Ovary (tissue), 9 donors: ENCODE measurements around the gene MYO9A. TPM values are rescaled to one million over a fixed set of nuclear protein-coding genes. Genes with fewer than 3 reads are reported as not detected.

ENCODE experiments used
- DNase-seq, 5 donors: peaks; one replicate each; pipeline ENCODE4 v3.0.0-alpha.2; 2019 to 2020
- H3K27ac ChIP-seq, 2 donors: fragments of 200-600 bp; one replicate each; pipeline versions ENCODE4 v1.5.1 to v1.8.0; 2019 to 2022
- H3K27me3 ChIP-seq: fragments of 200-600 bp; one replicate; pipeline ENCODE4 v1.8.0; 2022
- H3K36me3 ChIP-seq: fragments of 200-600 bp; sonication (generic); one replicate; pipeline ENCODE4 v1.5.1; 2019
- H3K4me1 ChIP-seq: one replicate; pipeline ENCODE4 v1.8.1; 2013; ENCODE audit warnings: mild to moderate bottlenecking, moderate library complexity; ENCODE audit not compliant: insufficient read depth
- H3K4me3 ChIP-seq: fragments of 200-600 bp; sonication (generic); one replicate; pipeline ENCODE4 v1.5.1; 2017
- H3K9me3 ChIP-seq, 2 donors: fragments of 200-600 bp in 1 of 2; sonication (generic) in 1 of 2; one replicate each; pipeline versions ENCODE4 v1.5.1 to v1.8.1; 2013 to 2019; ENCODE audit warnings: mild to moderate bottlenecking in 1 of 2, moderate library complexity in 1 of 2
- EP300 ChIP-seq: sonication (generic); formaldehyde crosslinking; IDR thresholded peaks from one replicate; pipeline ENCODE4 v1.6.1; 2017; ENCODE audit warnings: antibody characterized with exemption
- POLR2A ChIP-seq: fragments of 450-650 bp; IDR thresholded peaks from one replicate; pipeline ENCODE4 v1.6.1; 2017; ENCODE audit warnings: antibody characterized with exemption, mild to moderate bottlenecking, moderate library complexity
- WGBS, 3 donors: extraction: QIAGEN DNeasy Blood & Tissue Kit in 1 of 3; methylation state at CpG; one replicate each; pipeline versions ENCODE4 v1.1.5 to v1.1.7; 2013 to 2017; 5-methylcytosine and 5-hydroxymethylcytosine counted together
- intact Hi-C, 4 donors: fragments of 100-400 bp; cut with DNase I; formaldehyde crosslinking; loops; one replicate each; pipeline versions ENCODE4 v1.11.0 to v1.15.1; 2022 to 2023
- polyA plus RNA-seq, 2 donors: library from polyadenylated mRNA; stranded (reverse); fragments of 200-250 nt in 1 of 2; fragments of 350-450 nt in 1 of 2; fragmentation: Illumina TruSeq in 1 of 2; extraction: RNeasy Lipid Tissue Mini Kit (QIAGEN cat#74804) in 1 of 2; gene quantifications; one replicate each; pipeline ENCODE4 v1.2.3, GENCODE V29; 2013 to 2014
- total RNA-seq, 7 donors: library from RNA; depleted of rRNA in 2 of 7; stranded (reverse); fragments of >200 nt in 2 of 7; fragmentation: NEBNext Ultra II Directional in 3 of 7; extraction: Animal tissue kit (Norgen Biotek cat#: 25700) in 3 of 7; gene quantifications; one replicate each; pipeline versions ENCODE4 v1.1.0 to v1.2.4, GENCODE V29; 2016 to 2023
- TF ChIP-seq, protein P1 (sequence below), 3 donors: fragments of 450-650 bp in 2 of 3; fragments of 200-600 bp in 1 of 3; IDR thresholded peaks; one replicate each; pipeline versions ENCODE4 v1.5.1 to v1.8.0; 2016 to 2022; ENCODE audit warnings: antibody characterized with exemption in 3 of 3, mild to moderate bottlenecking in 1 of 3
- donor health status: DM: no; HTN: no; CAD: no; lungs with moderate emphysema.
- donor health status: DM: no; HTN: no; CAD: no.
- donor health status: Bipolar disorder and iron deficiency.
- donor health status: DM: yes; HTN: yes; CAD: no.
- donor health status: DM: no; HTN: no; CAD: no.
- donor health status: DM: yes; HTN: yes; CAD: no.

The MYO9A gene
- total and polyA plus RNA-seq, 9 donors, result 8.1 to 71.6 (median 57.2) TPM

DNA sequence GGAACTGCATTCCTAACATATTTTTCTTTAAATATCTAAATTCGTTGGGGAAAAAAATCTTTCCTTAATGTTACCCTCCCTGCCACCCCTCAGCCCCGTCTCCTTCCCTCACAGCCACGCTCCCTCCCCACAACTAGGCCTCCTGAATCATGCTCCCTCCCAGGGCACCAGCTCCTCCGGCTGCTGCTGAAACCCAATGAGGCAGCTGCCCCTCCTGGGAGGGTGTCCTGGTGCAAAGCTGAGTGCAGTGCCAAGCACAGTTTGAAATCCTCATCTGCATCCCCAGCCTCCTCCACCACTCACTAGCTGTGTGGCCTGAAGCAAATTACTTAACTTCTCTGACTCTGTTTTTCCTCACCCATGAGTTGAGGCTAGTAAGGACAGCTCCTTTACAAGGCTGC is 310.3 kb downstream of the MYO9A start:
- Histone ChIP-seq H3K4me1 (no peaks in the 10 kb centered on the region), H3K27ac (no peak overlapping the region), H3K27me3 (no peaks in the 10 kb centered on the region), H3K36me3 (no peaks in the 10 kb centered on the region), H3K9me3 (no peaks in the 10 kb centered on the region), H3K4me3 (no peak overlapping the region)
- 21 to 31% (median 23%) methylated on average over 4 of the region's 4 CpGs for WGBS, 3 donors
- DNase-seq, result no peak
- TF ChIP-seq POLR2A (no peak), EP300 (no peak)
- TF ChIP-seq, protein P1, sequence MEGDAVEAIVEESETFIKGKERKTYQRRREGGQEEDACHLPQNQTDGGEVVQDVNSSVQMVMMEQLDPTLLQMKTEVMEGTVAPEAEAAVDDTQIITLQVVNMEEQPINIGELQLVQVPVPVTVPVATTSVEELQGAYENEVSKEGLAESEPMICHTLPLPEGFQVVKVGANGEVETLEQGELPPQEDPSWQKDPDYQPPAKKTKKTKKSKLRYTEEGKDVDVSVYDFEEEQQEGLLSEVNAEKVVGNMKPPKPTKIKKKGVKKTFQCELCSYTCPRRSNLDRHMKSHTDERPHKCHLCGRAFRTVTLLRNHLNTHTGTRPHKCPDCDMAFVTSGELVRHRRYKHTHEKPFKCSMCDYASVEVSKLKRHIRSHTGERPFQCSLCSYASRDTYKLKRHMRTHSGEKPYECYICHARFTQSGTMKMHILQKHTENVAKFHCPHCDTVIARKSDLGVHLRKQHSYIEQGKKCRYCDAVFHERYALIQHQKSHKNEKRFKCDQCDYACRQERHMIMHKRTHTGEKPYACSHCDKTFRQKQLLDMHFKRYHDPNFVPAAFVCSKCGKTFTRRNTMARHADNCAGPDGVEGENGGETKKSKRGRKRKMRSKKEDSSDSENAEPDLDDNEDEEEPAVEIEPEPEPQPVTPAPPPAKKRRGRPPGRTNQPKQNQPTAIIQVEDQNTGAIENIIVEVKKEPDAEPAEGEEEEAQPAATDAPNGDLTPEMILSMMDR (IDR thresholded peaks at IDR 0.05), result no peak
- intact Hi-C loops, result loop anchor here in 1 of 4 donors (10.0 kb wide), 1 partner anchor 343 kb away; no protein-coding TSS in a partner anchor

DNA sequence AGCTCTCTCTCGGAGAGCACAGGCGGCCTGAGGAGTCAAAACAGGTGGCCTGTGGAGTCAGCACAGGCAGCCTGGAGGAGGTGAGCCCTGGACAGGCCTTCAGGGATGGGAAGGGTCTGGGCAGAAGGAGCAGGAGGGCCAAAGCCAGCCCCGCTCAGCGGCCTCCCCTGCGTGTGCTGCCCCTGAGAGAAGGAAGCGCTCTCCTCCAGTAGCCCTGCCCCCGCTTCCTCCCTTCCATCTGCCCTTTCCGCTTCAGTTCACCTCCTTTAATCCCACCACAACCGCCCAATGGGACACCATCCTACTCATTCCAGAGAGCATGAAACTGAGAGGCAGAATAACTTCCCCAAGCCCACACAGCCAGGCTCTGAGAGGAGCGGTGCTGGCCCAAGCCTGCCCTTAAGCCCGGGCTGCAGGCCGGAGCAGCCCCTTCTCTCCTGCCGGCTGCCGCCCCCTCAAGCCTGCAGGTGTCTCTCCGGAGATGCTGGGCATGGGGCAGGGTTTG is 310.8 kb downstream of the MYO9A start:
- Histone ChIP-seq H3K27ac (no peak overlapping the region), H3K4me1 (no peaks in the 10 kb centered on the region), H3K27me3 (no peaks in the 10 kb centered on the region), H3K4me3 (no peak overlapping the region), H3K36me3 (no peaks in the 10 kb centered on the region), H3K9me3 (no peaks in the 10 kb centered on the region)
- DNase-seq, result no peak
- TF ChIP-seq EP300 (no peak), POLR2A (no peak)
- TF ChIP-seq, protein P1 (IDR thresholded peaks at IDR 0.05), result no peak
- intact Hi-C loops, result loop anchor here in 1 of 4 donors (10.0 kb wide), 1 partner anchor 342 kb away; no protein-coding TSS in a partner anchor
- WGBS, 3 donors, result 74 to 82% (median 82%) methylated on average over 15 of the region's 15 CpGs

DNA sequence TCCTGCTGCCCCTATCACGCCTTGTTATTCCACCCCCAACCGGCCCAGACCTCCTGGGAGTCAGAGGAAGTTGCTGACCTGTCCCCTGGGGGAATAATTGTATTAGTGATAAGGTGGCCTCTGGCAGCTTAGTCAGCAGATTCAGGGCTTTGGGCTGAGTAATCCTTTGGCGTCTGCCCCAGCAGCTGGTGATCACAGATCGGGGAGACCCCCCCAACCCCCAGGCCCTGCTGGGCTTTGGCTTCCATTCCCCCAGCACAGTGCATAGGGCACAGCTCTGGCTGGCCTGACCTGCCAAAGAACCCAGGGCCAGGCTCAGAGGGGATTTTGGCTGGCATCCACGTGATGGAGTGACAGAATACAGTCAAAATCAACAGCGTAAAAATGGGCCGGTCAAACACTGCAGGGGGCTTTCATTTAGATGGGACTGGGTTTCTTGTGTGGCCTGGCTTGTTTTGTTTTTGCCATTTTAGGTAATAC is 311.5 kb downstream of the MYO9A start:
- Histone ChIP-seq H3K27ac (no peak overlapping the region), H3K36me3 (no peaks in the 10 kb centered on the region), H3K27me3 (no peaks in the 10 kb centered on the region), H3K4me3 (no peak overlapping the region), H3K9me3 (no peaks in the 10 kb centered on the region), H3K4me1 (no peaks in the 10 kb centered on the region)
- peak in 1 of 5 donors; percentile 44 for DNase-seq
- 37 to 49% (median 40%) methylated on average over 7 of the region's 7 CpGs for WGBS, 3 donors
- TF ChIP-seq, protein P1 (IDR thresholded peaks at IDR 0.05), result no peak
- TF ChIP-seq POLR2A, result no peak
- TF ChIP-seq EP300, result no peak
- intact Hi-C loops, result loop anchor here in 1 of 4 donors (10.0 kb wide), 1 partner anchor 342 kb away; no protein-coding TSS in a partner anchor

DNA sequence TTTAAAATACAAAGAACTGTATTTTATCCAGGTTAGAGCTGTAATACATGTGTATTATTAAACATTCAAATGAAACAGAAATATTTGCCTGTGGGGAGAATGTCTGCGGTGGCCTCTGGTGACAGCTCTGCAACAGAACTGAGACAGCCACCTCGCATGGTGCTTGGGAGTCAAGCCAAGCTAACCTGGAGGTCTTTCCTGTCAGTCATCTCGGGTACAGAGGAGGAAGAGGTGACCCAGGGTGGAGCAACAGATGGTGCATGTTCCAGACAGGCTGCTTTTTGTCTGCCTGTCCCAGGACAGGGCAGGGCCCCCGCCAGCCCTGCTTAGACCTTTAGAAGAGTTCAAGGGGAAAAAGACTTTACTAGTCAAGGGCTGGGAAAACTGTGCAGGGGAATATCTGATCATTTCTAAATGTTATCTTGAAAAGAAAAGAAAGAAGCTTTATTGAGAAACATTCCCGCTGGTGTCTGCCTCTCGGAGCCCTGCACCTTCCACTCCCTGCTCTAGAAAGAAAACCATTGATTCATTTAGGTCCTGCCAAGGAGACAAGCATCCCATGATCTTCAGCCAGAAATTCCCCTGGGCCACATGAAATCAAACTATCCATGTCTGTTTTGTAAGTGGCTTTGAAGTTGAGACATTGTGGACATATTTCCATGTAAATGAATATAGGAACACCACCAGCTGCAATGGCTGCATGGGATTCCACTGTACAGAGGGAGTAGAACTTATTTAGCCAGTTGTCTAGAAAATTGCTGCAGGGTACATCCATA is 313.1 kb downstream of the MYO9A start:
- intact Hi-C loops, result loop anchor here in 1 of 4 donors (10.0 kb wide), 1 partner anchor 340 kb away; no protein-coding TSS in a partner anchor
- no peaks in the 10 kb centered on the region for H3K9me3 ChIP-seq
- 70 to 71% (median 70%) methylated on average over 6 of the region's 6 CpGs for WGBS, 3 donors
- TF ChIP-seq EP300 (no peak), POLR2A (no peak)
- TF ChIP-seq, protein P1 (IDR thresholded peaks at IDR 0.05), result no peak
- H3K4me1 ChIP-seq, result no peaks in the 10 kb centered on the region
- no peaks in the 10 kb centered on the region for H3K27me3 ChIP-seq
- H3K4me3 ChIP-seq, result no peak overlapping the region
- DNase-seq, result no peak
- H3K27ac ChIP-seq, result no peak overlapping the region
- H3K36me3 ChIP-seq, result no peaks in the 10 kb centered on the region
